Esophagus (tissue), 2 donors: ENCODE measurements around the gene FCN1. TPM values are rescaled to one million over a fixed set of nuclear protein-coding genes. Genes with fewer than 3 reads are reported as not detected.
"Not testable (repeated sequence)": the region's sequence is repeated elsewhere in the genome, so short reads cannot be mapped to it uniquely, and the experiment has no call there.

Experiments
- H3K27ac ChIP-seq, 2 donors: one replicate each; pipeline ENCODE4 v1.5.1; 2013; ENCODE audit warnings: low read depth in 2 of 2, mild to moderate bottlenecking in 2 of 2, inconsistent platforms in 1 of 2, low read length in 1 of 2, moderate library complexity in 1 of 2
- H3K27me3 ChIP-seq, 2 donors: one replicate each; pipeline ENCODE4 v1.6.1; 2013; ENCODE audit warnings: low read length in 2 of 2, control low read depth in 1 of 2, mild to moderate bottlenecking in 1 of 2; ENCODE audit not compliant: insufficient read depth in 2 of 2, control insufficient read depth in 1 of 2
- H3K36me3 ChIP-seq, 2 donors: one replicate each; pipeline ENCODE4 v1.6.1; 2013; ENCODE audit warnings: low read length in 1 of 2; ENCODE audit not compliant: control insufficient read depth in 2 of 2, insufficient read depth in 2 of 2
- H3K4me1 ChIP-seq, 2 donors: one replicate each; pipeline ENCODE4 v1.6.1; 2013; ENCODE audit warnings: low read length in 1 of 2; ENCODE audit not compliant: control insufficient read depth in 2 of 2, insufficient read depth in 2 of 2
- H3K4me3 ChIP-seq, 2 donors: one replicate each; pipeline ENCODE4 v1.5.1; 2013; ENCODE audit warnings: low read length in 2 of 2, mild to moderate bottlenecking in 2 of 2, low read depth in 1 of 2, moderate library complexity in 1 of 2
- H3K9me3 ChIP-seq, 2 donors: one replicate each; pipeline ENCODE4 v1.6.1; 2013; ENCODE audit warnings: mild to moderate bottlenecking in 2 of 2, low read depth in 1 of 2, low read length in 1 of 2, moderate library complexity in 1 of 2; ENCODE audit not compliant: control insufficient read depth in 2 of 2, insufficient read depth in 1 of 2
- WGBS, 2 donors: extraction: QIAGEN DNeasy Blood & Tissue Kit; methylation state at CpG; one replicate each; pipeline ENCODE4 v1.1.7; 2013; 5-methylcytosine and 5-hydroxymethylcytosine counted together
- polyA plus RNA-seq, 2 donors: library from polyadenylated mRNA; stranded (reverse); fragments of 200-250 nt; gene quantifications; one replicate each; pipeline ENCODE4 v1.2.3, GENCODE V29; 2013
- donor health status: healthy with polysubstance abuse.
- donor health status: Bipolar disorder and iron deficiency.

FCN1 gene
- polyA plus RNA-seq, 2 donors: 0.14 to 0.41 TPM

DNA sequence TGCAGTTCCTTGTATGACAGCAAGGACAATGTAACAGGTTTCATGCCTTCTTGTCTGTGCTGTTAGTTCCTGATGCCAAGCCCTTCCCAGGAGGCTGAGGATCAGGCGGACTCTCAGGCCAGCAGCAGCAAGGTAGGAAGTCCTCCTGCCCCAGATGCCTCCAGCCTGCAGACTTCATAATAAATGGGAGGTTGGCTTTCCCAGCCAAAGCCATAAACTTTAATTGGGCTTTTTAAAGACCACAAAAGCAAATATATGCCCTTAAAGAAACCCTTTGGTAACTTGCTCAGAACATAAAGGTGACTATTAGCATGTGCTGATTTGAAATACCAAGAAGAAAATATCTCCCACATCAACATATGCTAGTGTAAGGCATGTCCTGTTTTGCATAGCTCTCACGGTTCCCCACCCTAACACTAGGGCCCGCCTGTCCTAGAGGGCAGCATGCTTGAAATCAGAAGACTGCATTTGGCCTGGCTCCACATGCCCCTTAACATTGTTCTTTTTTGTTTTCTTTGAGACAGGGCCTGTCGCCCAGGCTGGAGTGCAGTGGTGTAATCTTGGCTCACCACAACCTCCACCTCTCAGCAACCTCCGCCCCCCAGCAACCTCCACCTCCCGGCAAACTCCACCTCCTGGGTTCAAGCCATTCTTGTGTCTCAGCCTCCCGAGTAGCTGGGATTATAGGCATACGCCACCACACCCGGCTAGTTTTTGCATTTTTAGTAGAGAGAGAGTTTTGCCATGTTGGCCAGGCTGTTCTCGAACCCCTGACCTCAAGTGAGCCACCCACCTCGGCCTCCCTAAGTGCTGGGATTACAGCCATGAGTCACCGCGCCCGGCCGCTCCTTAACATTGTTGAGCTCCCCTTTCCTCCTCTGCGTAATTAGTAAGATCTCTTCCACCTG is 44.6 kb upstream of the FCN1 start:
- H3K9me3 ChIP-seq: peaks cover 0 to 2% of the 10 kb centered on the region in 2 donors
- no peak overlapping the region for H3K27ac ChIP-seq
- H3K27me3 ChIP-seq: no peaks in the 10 kb centered on the region
- WGBS, 2 donors: 56 to 57% methylated on average over 16 of the region's 16 CpGs
- H3K36me3 ChIP-seq: no peaks in the 10 kb centered on the region
- no peak overlapping the region for H3K4me3 ChIP-seq
- H3K4me1 ChIP-seq: no peaks in the 10 kb centered on the region

DNA sequence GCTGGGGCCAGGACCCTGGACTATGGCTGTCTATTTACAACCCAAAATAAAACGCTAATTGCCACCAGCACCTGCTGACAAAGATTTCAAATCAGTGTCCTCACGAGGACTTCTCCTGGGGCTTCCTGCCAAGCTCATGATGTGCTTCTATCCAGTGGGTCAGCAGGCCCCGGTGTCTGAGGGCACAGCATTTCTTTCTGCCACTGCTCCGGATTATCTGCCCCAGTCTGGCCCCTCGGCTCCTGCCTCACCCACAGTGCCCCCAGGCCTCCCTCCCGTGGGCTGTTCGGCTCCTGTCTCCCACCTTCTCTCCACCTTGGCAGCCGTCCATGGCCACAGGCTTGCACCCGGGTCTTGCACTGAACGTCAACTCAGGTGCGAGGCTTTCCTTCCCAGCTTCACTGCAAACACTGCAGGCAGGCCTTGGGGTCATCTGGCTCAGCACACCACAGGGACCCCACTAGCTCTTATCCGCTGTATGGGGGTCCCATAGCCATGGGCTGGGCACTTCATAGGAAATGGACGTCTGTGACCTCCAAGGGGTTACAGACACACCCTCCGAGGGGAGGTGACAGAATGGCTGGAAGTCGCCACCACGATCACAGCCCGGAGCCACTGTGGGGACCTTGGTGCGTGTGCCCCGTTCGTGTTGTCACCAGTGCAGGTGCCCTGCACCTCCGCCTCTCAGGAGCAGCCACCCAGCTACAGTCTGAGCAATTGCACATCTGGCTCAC is 43.8 kb upstream of the FCN1 start:
- Histone ChIP-seq H3K4me3 (no peak overlapping the region), H3K9me3 (peaks cover 0 to 2% of the 10 kb centered on the region in 2 donors), H3K27me3 (no peaks in the 10 kb centered on the region), H3K4me1 (no peaks in the 10 kb centered on the region), H3K36me3 (no peaks in the 10 kb centered on the region), H3K27ac (no peak overlapping the region)
- WGBS, 2 donors: 70 to 71% methylated on average over 21 of the region's 21 CpGs

DNA sequence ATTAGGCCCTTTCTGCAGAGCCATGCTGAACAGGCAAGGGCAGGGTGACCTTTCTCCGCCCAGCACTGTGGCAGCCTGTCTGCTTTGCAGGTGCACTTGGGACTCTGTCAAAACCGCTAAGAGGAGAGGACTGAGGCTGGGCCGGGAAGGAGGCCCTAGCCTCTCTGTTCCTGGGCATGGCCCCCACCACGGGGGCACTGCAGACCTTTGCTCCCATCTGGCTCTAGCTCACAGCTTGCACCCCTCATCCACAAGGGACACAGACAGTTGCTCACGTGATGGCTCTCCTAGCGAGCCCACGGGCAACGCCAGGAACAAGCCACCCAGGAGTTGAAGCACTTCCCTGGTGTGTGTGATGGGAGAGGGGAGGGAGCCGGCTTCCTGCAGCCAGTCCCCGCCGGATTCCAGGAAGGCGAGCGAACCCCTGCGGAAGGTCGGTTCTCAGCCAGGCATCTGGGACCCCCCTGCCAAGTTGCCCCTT is 43.0 kb upstream of the FCN1 start:
- Histone ChIP-seq H3K4me1 (no peaks in the 10 kb centered on the region), H3K4me3 (no peak overlapping the region), H3K27me3 (no peaks in the 10 kb centered on the region)

DNA sequence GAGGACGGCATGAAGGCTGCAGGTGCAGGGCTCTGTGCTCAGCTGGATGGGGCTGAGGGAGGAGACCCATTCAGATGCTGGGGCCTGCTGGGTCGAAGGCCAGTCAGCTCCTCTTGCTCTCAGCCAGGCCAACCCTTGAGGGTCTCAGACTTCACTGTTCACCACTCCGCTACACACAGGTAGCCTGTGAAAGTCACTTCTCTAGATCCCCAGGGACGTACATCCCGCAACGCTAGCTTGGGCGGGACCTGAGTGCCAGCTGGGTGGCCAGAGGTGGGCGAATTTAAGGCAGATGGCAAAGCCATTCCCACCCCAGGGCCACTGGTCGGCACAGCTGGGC is 42.2 kb upstream of the FCN1 start:
- H3K4me1 ChIP-seq: no peaks in the 10 kb centered on the region
- 88 to 89% methylated on average over 9 of the region's 9 CpGs for WGBS, 2 donors

More for the DNA sequence above, 43.0 kb upstream of the FCN1 start:
- 77 to 87% methylated on average over 15 of the region's 15 CpGs for WGBS, 2 donors
- Histone ChIP-seq H3K9me3 (peaks cover 0 to 2% of the 10 kb centered on the region in 2 donors), H3K36me3 (no peaks in the 10 kb centered on the region), H3K27ac (no peak overlapping the region)

DNA sequence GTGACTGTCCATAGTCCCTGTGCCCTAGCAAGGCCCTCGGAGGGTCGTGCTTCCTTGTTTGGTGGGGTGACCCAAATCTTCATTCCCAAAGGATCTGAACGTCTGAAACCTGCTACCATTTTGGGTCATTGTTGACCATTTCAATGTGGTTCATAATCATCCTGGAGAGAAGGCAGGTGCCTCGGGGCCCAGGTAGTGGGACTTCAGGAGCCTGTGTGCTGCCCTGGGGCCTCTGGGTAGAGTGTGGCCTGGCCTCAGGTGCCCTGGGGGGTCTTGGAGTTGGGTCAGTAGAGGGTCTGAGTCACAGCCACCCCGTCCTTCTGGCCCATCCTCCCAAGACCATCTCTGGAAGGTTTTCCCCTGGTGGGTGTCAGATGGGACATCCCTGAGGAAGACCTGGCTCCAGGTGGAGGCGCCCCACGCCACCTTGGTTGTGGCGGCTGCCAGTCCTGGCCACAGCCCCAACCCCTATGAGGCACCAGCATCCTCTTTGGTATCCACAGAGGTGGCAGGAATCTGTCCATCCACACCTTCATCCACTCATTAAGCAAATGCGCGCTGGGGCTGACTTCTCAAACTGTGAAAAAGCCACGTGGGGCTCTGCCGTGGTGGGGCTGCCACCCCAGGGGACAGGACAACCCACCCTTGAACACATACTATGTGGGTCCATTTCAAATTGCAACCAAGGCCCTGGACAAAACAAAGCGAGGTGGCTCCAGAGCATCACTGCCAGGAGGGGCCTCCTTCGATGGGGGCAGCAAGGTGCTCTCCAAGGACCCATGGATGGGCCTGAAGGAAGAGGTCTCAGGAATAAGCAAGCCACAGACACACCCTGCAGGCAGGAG is 41.6 kb upstream of the FCN1 start:
- no peak overlapping the region for H3K4me3 ChIP-seq
- H3K36me3 ChIP-seq: no peaks in the 10 kb centered on the region
- WGBS, 2 donors: 93 to 94% methylated on average over 14 of the region's 14 CpGs
- no peaks in the 10 kb centered on the region for H3K27me3 ChIP-seq
- peaks cover 0 to 2% of the 10 kb centered on the region in 2 donors for H3K9me3 ChIP-seq
- H3K4me1 ChIP-seq: no peaks in the 10 kb centered on the region
- no peak overlapping the region for H3K27ac ChIP-seq

More for the DNA sequence above, 42.2 kb upstream of the FCN1 start:
- Histone ChIP-seq H3K9me3 (peaks cover 0 to 2% of the 10 kb centered on the region in 2 donors), H3K27me3 (no peaks in the 10 kb centered on the region), H3K36me3 (no peaks in the 10 kb centered on the region), H3K27ac (no peak overlapping the region), H3K4me3 (no peak overlapping the region)

DNA sequence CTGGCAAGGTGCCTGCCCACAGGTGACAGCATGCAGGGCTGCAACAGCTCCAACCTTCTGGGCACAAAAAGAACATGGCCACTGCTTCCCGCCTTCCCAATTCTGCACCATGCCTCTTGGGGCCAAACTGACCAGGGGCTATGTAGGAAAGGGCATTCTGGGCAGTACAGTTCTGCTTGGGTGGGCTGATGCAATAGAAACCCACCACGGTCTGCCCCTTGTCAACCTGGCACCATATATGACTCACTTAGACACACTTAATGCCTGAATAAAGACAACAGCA is 40.2 kb upstream of the FCN1 start:
- WGBS, 2 donors: 74 to 84% methylated on average over 2 of the region's 2 CpGs
- no peaks in the 10 kb centered on the region for H3K4me1 ChIP-seq
- H3K27me3 ChIP-seq: no peaks in the 10 kb centered on the region

DNA sequence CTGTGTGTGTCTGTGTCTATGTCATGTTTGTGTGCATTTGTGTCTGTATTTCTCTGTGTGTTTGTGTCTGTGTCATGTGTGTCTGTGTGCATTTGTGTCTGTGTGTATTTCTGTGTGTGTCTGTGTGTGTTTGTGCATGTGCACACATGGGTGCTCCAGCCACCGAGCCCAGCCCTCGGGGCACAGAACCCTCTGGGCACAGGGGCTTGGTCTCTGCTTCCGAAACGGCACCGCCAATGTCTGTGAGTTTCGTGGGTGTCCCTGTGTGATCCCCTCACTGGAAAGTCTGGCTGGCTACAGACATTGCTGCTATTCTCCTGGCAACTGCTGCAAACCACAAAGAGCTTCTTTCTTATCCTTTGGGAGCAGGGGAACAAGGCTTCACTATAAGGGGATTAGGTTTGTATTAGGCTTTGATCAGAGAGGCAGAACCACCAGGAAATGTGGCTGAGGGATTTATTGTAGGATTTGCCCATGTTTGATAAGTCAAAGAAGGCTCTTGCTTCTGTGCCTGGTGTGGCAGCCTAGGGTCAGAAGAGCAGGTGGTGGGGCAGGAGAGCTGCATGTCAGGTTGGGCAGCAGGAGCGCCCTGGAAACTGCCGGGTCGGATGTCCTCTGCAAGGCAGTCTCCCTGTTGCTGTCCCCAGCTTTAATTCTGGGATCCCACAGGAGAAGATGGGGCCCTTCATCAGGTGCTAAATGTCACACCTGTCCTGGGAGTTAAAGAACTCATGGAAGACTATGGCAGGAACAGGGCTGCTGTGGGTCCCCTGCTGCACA is 39.6 kb upstream of the FCN1 start:
- no peaks in the 10 kb centered on the region for H3K36me3 ChIP-seq

More for the DNA sequence above, 40.2 kb upstream of the FCN1 start:
- Histone ChIP-seq H3K4me3 (no peak overlapping the region), H3K36me3 (no peaks in the 10 kb centered on the region), H3K27ac (no peak overlapping the region), H3K9me3 (peaks cover 0 to 2% of the 10 kb centered on the region in 2 donors)

DNA sequence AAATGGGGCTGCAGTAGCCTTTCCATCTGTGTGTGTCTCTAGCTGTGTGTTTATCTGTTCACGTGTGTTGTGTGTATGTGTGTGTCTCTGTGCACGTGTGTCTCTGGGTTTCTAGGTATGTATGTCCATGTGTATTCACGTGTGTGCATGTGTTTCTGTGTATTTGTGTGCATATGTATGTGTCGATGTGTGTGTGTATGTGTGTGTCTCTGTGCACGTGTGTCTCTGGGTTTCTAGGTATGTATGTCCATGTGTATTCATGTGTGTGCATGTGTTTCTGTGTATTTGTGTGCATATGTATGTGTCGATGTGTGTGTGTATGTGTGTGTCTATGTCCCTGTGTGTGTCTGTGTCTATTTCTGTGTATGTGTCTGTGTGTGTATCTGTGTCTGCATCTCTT is 38.7 kb upstream of the FCN1 start:
- not testable (repeated sequence) for H3K4me3 ChIP-seq, H3K9me3 ChIP-seq, H3K27ac ChIP-seq, H3K27me3 ChIP-seq, H3K36me3 ChIP-seq, H3K4me1 ChIP-seq
- 86 to 88% methylated on average over 6 of the region's 6 CpGs for WGBS, 2 donors

More for the DNA sequence above, 39.6 kb upstream of the FCN1 start:
- Histone ChIP-seq H3K27ac (no peak overlapping the region), H3K4me1 (no peaks in the 10 kb centered on the region), H3K9me3 (peaks cover 0 to 2% of the 10 kb centered on the region in 2 donors), H3K27me3 (no peaks in the 10 kb centered on the region), H3K4me3 (no peak overlapping the region)
- WGBS, 2 donors: 58 to 84% methylated on average over 9 of the region's 9 CpGs

DNA sequence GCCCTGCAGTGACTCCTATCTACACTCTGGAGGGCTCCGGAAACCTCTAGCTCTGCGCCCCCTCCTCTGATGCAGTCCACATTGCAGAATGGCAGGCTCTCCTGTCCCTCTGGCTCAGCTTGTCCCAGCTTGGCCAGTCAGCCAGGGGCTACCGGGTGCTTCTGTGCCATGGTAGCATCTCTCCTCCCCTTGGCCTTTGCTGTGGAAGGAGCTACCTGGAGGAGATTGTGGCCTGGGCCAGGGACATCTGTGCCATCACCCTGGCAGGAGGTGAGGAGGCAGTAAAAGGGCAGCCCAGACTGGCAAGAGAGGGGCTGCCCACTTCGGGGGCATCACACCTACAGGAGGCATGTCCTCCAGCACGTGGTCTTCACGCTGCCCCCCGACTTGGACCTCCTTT is 38.1 kb upstream of the FCN1 start:
- H3K4me3 ChIP-seq: no peak overlapping the region
- H3K4me1 ChIP-seq: no peaks in the 10 kb centered on the region
- H3K36me3 ChIP-seq: no peaks in the 10 kb centered on the region
- WGBS, 2 donors: 76 to 93% methylated on average over 7 of the region's 7 CpGs
- no peaks in the 10 kb centered on the region for H3K27me3 ChIP-seq
- H3K27ac ChIP-seq: no peak overlapping the region
- peaks cover 0 to 2% of the 10 kb centered on the region in 2 donors for H3K9me3 ChIP-seq
